ENCODE data around the gene NKIRAS2. TPM values are rescaled to one million over a fixed set of nuclear protein-coding genes. Genes with fewer than 3 reads are reported as not detected.

The NKIRAS2 gene
- polyA plus RNA-seq, 1 of the 3 experiments (the other 2 are of a cell fraction), result 91.8 TPM

DNA sequence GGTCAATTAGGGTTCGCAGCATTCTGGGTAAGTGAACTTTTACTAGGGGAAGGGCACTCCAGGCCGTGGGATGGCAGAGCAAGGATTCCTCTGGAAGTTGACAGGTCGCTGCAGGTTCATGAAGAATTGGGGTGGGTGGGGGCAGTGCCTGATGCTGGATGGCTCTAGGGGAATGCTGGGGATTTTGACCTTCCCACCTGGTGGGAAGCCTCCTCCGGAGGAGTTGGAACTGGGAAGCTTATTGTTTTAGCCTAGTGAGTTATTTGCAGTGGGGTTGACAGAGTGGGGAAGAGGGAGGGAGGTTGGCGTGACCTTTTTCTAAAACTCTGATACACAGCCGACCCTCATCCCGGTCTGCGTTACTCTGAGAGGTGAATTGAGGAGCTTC lies 31.1 kb downstream of the NKIRAS2 start:
- Histone ChIP-seq H3K79me2 (ENCODE audit: insufficient read depth) (no peaks in the 10 kb centered on the region), H3F3A (replicated peaks; ENCODE audit: insufficient read depth) (no peaks in the 10 kb centered on the region), H3K27me3 (ENCODE audit: insufficient read depth) (peaks cover 15% of the 10 kb centered on the region), H2AFZ (ENCODE audit: low read depth) (no peak overlapping the region), H3K4me1 (ENCODE audit: control insufficient read depth in 1 of 2, insufficient read depth in 2 of 2, low read depth in 1 of 2, low read length in 1 of 2) (peaks cover 0 to 8% of the 10 kb centered on the region in 2 experiments; a peak in 1 of 4 replicates), H4K20me1 (ENCODE audit: insufficient read depth) (no peaks in the 10 kb centered on the region), H3K9me2 (no peaks in the 10 kb centered on the region), H3K36me3 (replicated peaks in 1 of 2; ENCODE audit: control insufficient read depth in 1 of 2, insufficient read depth in 2 of 2, low read length in 1 of 2) (no peaks in the 10 kb centered on the region), H3K9ac (no peak overlapping the region), H3K4me2 (peak overlapping the region; percentile 19; the same call in 1 of the 2 replicates), H3K27ac (ENCODE audit: low read depth in 2 of 2, low read length in 1 of 2) (no peak overlapping the region), H3K9me3 (no peaks in the 10 kb centered on the region), H3K4me3 (ENCODE audit: low read depth in 2 of 2, low read length in 1 of 2) (peak overlapping the region in 1 of 2 experiments; percentile 57; a peak in 2 of 4 replicates)
- ChIA-PET POLR2A (interaction anchor here (0.6 kb wide), 1 partner anchor 462 kb away, joined by 3 read pairs; no protein-coding TSS in a partner anchor), CTCF (interaction anchor here (0.6 to 3.7 kb wide), 13 partner anchors 11 to 88 kb away, joined by 3 to 15 read pairs (median 4); partner anchors contain the start of gene NKIRAS2)
- WGBS (ENCODE audit: low lambda C conversion rate), result 86% methylated on average over 8 of the region's 8 CpGs
- TF ChIP-seq FOSL2 (IDR thresholded peaks at IDR 0.05; ENCODE audit: borderline replicate concordance, low read depth) (no peak), IRF3 (IDR thresholded peaks at IDR 0.05; ENCODE audit: low read depth, low read length) (no peak), NRF1 (IDR thresholded peaks at IDR 0.05; ENCODE audit: low read depth, low read length) (no peak), EP300 (IDR thresholded peaks at IDR 0.05; ENCODE audit: borderline replicate concordance in 1 of 2, low read depth in 1 of 2, low read length in 1 of 2) (no peak), GATA2 (CRISPR knock-in tag; IDR thresholded peaks at IDR 0.05) (no peak), REST (IDR thresholded peaks at IDR 0.05; ENCODE audit: low read depth, low read length) (no peak), YY1 (IDR thresholded peaks at IDR 0.05; ENCODE audit: low read depth) (no peak), NFIC (IDR thresholded peaks at IDR 0.05; ENCODE audit: borderline replicate concordance) (no peak), GABPA (IDR thresholded peaks at IDR 0.05; ENCODE audit: low read depth) (no peak), POLR2AphosphoS5 (IDR thresholded peaks at IDR 0.05; ENCODE audit: low read depth, low read length) (no peak), RXRA (IDR thresholded peaks at IDR 0.05; ENCODE audit: borderline replicate concordance, low read depth) (no peak), JUND (IDR thresholded peaks at IDR 0.05) (no peak)
- TF ChIP-seq, protein P1, sequence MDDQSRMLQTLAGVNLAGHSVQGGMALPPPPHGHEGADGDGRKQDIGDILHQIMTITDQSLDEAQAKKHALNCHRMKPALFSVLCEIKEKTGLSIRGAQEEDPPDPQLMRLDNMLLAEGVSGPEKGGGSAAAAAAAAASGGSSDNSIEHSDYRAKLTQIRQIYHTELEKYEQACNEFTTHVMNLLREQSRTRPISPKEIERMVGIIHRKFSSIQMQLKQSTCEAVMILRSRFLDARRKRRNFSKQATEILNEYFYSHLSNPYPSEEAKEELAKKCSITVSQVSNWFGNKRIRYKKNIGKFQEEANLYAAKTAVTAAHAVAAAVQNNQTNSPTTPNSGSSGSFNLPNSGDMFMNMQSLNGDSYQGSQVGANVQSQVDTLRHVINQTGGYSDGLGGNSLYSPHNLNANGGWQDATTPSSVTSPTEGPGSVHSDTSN (IDR thresholded peaks at IDR 0.05), result no peak
- TF ChIP-seq, protein P2, sequence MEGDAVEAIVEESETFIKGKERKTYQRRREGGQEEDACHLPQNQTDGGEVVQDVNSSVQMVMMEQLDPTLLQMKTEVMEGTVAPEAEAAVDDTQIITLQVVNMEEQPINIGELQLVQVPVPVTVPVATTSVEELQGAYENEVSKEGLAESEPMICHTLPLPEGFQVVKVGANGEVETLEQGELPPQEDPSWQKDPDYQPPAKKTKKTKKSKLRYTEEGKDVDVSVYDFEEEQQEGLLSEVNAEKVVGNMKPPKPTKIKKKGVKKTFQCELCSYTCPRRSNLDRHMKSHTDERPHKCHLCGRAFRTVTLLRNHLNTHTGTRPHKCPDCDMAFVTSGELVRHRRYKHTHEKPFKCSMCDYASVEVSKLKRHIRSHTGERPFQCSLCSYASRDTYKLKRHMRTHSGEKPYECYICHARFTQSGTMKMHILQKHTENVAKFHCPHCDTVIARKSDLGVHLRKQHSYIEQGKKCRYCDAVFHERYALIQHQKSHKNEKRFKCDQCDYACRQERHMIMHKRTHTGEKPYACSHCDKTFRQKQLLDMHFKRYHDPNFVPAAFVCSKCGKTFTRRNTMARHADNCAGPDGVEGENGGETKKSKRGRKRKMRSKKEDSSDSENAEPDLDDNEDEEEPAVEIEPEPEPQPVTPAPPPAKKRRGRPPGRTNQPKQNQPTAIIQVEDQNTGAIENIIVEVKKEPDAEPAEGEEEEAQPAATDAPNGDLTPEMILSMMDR (IDR thresholded peaks at IDR 0.05), result no peak
- TF ChIP-seq, protein P3, sequence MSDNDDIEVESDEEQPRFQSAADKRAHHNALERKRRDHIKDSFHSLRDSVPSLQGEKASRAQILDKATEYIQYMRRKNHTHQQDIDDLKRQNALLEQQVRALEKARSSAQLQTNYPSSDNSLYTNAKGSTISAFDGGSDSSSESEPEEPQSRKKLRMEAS (IDR thresholded peaks at IDR 0.05; ENCODE audit: low read depth), result no peak
- TF ChIP-seq, protein P4, sequence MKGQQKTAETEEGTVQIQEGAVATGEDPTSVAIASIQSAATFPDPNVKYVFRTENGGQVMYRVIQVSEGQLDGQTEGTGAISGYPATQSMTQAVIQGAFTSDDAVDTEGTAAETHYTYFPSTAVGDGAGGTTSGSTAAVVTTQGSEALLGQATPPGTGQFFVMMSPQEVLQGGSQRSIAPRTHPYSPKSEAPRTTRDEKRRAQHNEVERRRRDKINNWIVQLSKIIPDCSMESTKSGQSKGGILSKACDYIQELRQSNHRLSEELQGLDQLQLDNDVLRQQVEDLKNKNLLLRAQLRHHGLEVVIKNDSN (IDR thresholded peaks at IDR 0.05; ENCODE audit: borderline replicate concordance, low read depth), result no peak
- DNase-seq, result no peak

All from SK-N-SH (cell line).